ENCODE measurements around the gene OXT. TPM values are rescaled to one million over a fixed set of nuclear protein-coding genes. Genes with fewer than 3 reads are reported as not detected.

Gene OXT
- total and polyA plus RNA-seq, 2 donors (not counting 1 experiment from before 2014, with no cell fraction given) = 1.0 to 1.7 TPM

- ChIA-PET POLR2A (interaction anchor here (0.7 kb wide), 1 partner anchor 9 kb away, joined by 3 read pairs; no protein-coding TSS in a partner anchor), CTCF (interaction anchor here (2.4 kb wide), 1 partner anchor 32 kb away, joined by 7 read pairs; no protein-coding TSS in a partner anchor)
- peaks cover 17 to 28% of the 10 kb centered on the region in 2 donors for H3K4me1 ChIP-seq (ENCODE audit: control insufficient read depth in 2 of 2, insufficient read depth in 2 of 2, low read length in 2 of 2)
- peaks cover 0 to 21% (median 0%) of the 10 kb centered on the region in 3 donors for H3K9me3 ChIP-seq (ENCODE audit: control extremely low read depth in 1 of 3, control insufficient read depth in 2 of 3, insufficient read depth in 1 of 3, low read length in 2 of 3)
- Mint-ChIP-seq H3K9me3 (ENCODE audit: insufficient read depth) (no peaks in the 10 kb centered on the region), H3K27me3 (peaks cover 51% of the 10 kb centered on the region), H3K4me3 (no peak overlapping the region), H3K27ac (no peak overlapping the region), H3K4me1 (peaks cover 21% of the 10 kb centered on the region)
- 98% methylated on average over 8 of the region's 8 CpGs for WGBS (ENCODE audit: insufficient coverage)
- no peak overlapping the region for H3K27ac ChIP-seq (ENCODE audit: low read length in 2 of 2)
- H3K4me2 ChIP-seq (replicated peaks; ENCODE audit: low read depth, low read length, poor library complexity, severe bottlenecking) = no peak overlapping the region
- H3K27me3 ChIP-seq (replicated peaks in 1 of 4; ENCODE audit: control extremely low read depth in 1 of 4, control insufficient read depth in 3 of 4, insufficient read depth in 4 of 4, low read length in 3 of 4) = peaks cover 0 to 55% (median 30%) of the 10 kb centered on the region in 4 experiments
- H3K4me3 ChIP-seq (ENCODE audit: control extremely low read depth in 1 of 5, extremely low read depth in 1 of 5, insufficient read depth in 1 of 5, low read depth in 2 of 5, low read length in 4 of 5) = no peak overlapping the region
- no peaks in the 10 kb centered on the region for H3K79me2 ChIP-seq (ENCODE audit: control insufficient read depth, insufficient read depth, low read length)
- TF ChIP-seq EZH2 (IDR thresholded peaks at IDR 0.05; ENCODE audit: borderline replicate concordance, insufficient read depth, low read depth, low read length, poor library complexity, severe bottlenecking) = no peak
- TF ChIP-seq CTCF (IDR thresholded peaks at IDR 0.05) = no peak
- H2AFZ ChIP-seq (ENCODE audit: insufficient read depth, low read depth, low read length, poor library complexity, severe bottlenecking) = no peak overlapping the region
- H4K20me1 ChIP-seq (ENCODE audit: control insufficient read depth, insufficient read depth, low read length, poor library complexity, severe bottlenecking) = no peaks in the 10 kb centered on the region
- no peaks in the 10 kb centered on the region for H3K36me3 ChIP-seq (replicated peaks in 1 of 2; ENCODE audit: control extremely low read depth in 1 of 2, control insufficient read depth in 1 of 2, extremely low read depth in 1 of 2, insufficient read depth in 2 of 2, low read length in 1 of 2)
- intact Hi-C loops (cut with micrococcal nuclease) = no loop called here
- ATAC-seq (ENCODE audit: low read depth) (no peak), DNase-seq (no peak)
- no peak overlapping the region for H3K9ac ChIP-seq (ENCODE audit: low read length)
Observed at GRCh38 chr20:3085571-3086072, 14.2 kb downstream of the OXT start.

GRCh38 chr20:3088031-3088430, 16.6 kb downstream of the OXT start:
- Histone ChIP-seq H3K9ac (ENCODE audit: low read length) (no peak overlapping the region), H3K27me3 (replicated peaks in 1 of 4; ENCODE audit: control extremely low read depth in 1 of 4, control insufficient read depth in 3 of 4, insufficient read depth in 4 of 4, low read length in 3 of 4) (peaks cover 0 to 37% (median 22%) of the 10 kb centered on the region in 4 experiments), H3K36me3 (replicated peaks in 1 of 2; ENCODE audit: control extremely low read depth in 1 of 2, control insufficient read depth in 1 of 2, extremely low read depth in 1 of 2, insufficient read depth in 2 of 2, low read length in 1 of 2) (no peaks in the 10 kb centered on the region), H3K4me1 (ENCODE audit: control insufficient read depth in 2 of 2, insufficient read depth in 2 of 2, low read length in 2 of 2) (peaks cover 20 to 21% of the 10 kb centered on the region in 2 donors), H2AFZ (ENCODE audit: insufficient read depth, low read depth, low read length, poor library complexity, severe bottlenecking) (no peak overlapping the region), H3K9me3 (ENCODE audit: control extremely low read depth in 1 of 3, control insufficient read depth in 2 of 3, insufficient read depth in 1 of 3, low read length in 2 of 3) (peaks cover 0 to 17% (median 0%) of the 10 kb centered on the region in 3 donors), H4K20me1 (ENCODE audit: control insufficient read depth, insufficient read depth, low read length, poor library complexity, severe bottlenecking) (no peaks in the 10 kb centered on the region), H3K79me2 (ENCODE audit: control insufficient read depth, insufficient read depth, low read length) (no peaks in the 10 kb centered on the region), H3K27ac (ENCODE audit: low read length in 2 of 2) (no peak overlapping the region), H3K4me2 (replicated peaks; ENCODE audit: low read depth, low read length, poor library complexity, severe bottlenecking) (no peak overlapping the region), H3K4me3 (ENCODE audit: control extremely low read depth in 1 of 5, extremely low read depth in 1 of 5, insufficient read depth in 1 of 5, low read depth in 2 of 5, low read length in 4 of 5) (no peak overlapping the region)
- Mint-ChIP-seq H3K27ac (no peak overlapping the region), H3K4me1 (peaks cover 23% of the 10 kb centered on the region), H3K9me3 (ENCODE audit: insufficient read depth) (no peaks in the 10 kb centered on the region), H3K4me3 (no peak overlapping the region), H3K27me3 (peaks cover 41% of the 10 kb centered on the region)
- no peak for TF ChIP-seq CTCF (IDR thresholded peaks at IDR 0.05)
- no peak for TF ChIP-seq EZH2 (IDR thresholded peaks at IDR 0.05; ENCODE audit: borderline replicate concordance, insufficient read depth, low read depth, low read length, poor library complexity, severe bottlenecking)
- POLR2A ChIA-PET = no interaction called here
- DNase-seq (no peak), ATAC-seq (ENCODE audit: low read depth) (no peak)
- CTCF ChIA-PET = interaction anchor here (1.0 to 1.7 kb wide), 4 partner anchors 10 to 35 kb away, joined by 3 to 7 read pairs (median 4); no protein-coding TSS in a partner anchor
- 94% methylated on average over 5 of the region's 7 CpGs for whole genome bisulfite sequencing (ENCODE audit: insufficient coverage)
- intact Hi-C loops (cut with micrococcal nuclease) = no loop called here

All from B cell (primary cell).